ENCODE measurements around the gene MARCHF6. TPM values are rescaled to one million over a fixed set of nuclear protein-coding genes. Genes with fewer than 3 reads are reported as not detected.
"Not testable (repeated sequence)": the region's sequence is repeated elsewhere in the genome, so short reads cannot be mapped to it uniquely, and the experiment has no call there.

The MARCHF6 gene
- total RNA-seq, 1 donor from 2014 or later, result 229 TPM

GRCh38 chr5:10344461-10345106, 8.9 kb upstream of the MARCHF6 start:
- not testable (repeated sequence) for DNase-seq (ENCODE audit: low spot score in 2 of 2)
- peak; percentile 97 for FAIRE-seq

- FAIRE-seq, result no peak
- no peak for DNase-seq (ENCODE audit: low spot score in 2 of 2)
These were observed 5.2 kb upstream of the MARCHF6 start for GRCh38 chr5:10348258-10348657.

- no peak for FAIRE-seq
These were observed 2.1 kb upstream of the MARCHF6 start for GRCh38 chr5:10351199-10351905.

GRCh38 chr5:10351919-10352318, 1.6 kb upstream of the MARCHF6 start:
- DNase-seq (ENCODE audit: low spot score in 2 of 2), result no peak
- FAIRE-seq, result no peak

More at GRCh38 chr5:10351199-10351905, 2.1 kb upstream of the MARCHF6 start:
- no peak for DNase-seq (ENCODE audit: low spot score in 2 of 2)

- FAIRE-seq, result no peak
- DNase-seq (ENCODE audit: low spot score in 2 of 2), result no peak
These were observed 860 bp upstream of the MARCHF6 start for GRCh38 chr5:10352430-10353240.

- DNase-seq (ENCODE audit: low spot score in 2 of 2) (no peak), FAIRE-seq (no peak)
These were observed 765 bp downstream of the MARCHF6 start for GRCh38 chr5:10354048-10354872.

GRCh38 chr5:10355071-10355889, 1.8 kb downstream of the MARCHF6 start:
- FAIRE-seq (no peak), DNase-seq (ENCODE audit: low spot score in 2 of 2) (no peak)

- DNase-seq (ENCODE audit: low spot score in 2 of 2) (no peak), FAIRE-seq (no peak)
These were observed 5.5 kb downstream of the MARCHF6 start for GRCh38 chr5:10358999-10359398.

GRCh38 chr5:10360686-10361085, 7.2 kb downstream of the MARCHF6 start:
- DNase-seq (ENCODE audit: low spot score in 2 of 2), result no peak
- no peak for FAIRE-seq

- FAIRE-seq (no peak), DNase-seq (ENCODE audit: low spot score in 2 of 2) (no peak)
These were observed 10.2 kb downstream of the MARCHF6 start for GRCh38 chr5:10363519-10364185.

- no peak for FAIRE-seq
- DNase-seq (ENCODE audit: low spot score in 2 of 2), result no peak
These were observed 10.7 kb downstream of the MARCHF6 start for GRCh38 chr5:10364186-10364689.

GRCh38 chr5:10365782-10366181, 12.3 kb downstream of the MARCHF6 start:
- FAIRE-seq (no peak), DNase-seq (ENCODE audit: low spot score in 2 of 2) (no peak)

- DNase-seq (ENCODE audit: low spot score in 2 of 2) (no peak), FAIRE-seq (no peak)
These were observed 13.1 kb downstream of the MARCHF6 start for GRCh38 chr5:10366310-10367272.

- FAIRE-seq (no peak), DNase-seq (ENCODE audit: low spot score in 2 of 2) (no peak)
These were observed 14.1 kb downstream of the MARCHF6 start for GRCh38 chr5:10367579-10367978.

- DNase-seq (ENCODE audit: low spot score in 2 of 2) (no peak), FAIRE-seq (no peak)
These were observed 17.4 kb downstream of the MARCHF6 start for GRCh38 chr5:10370931-10371330.

GRCh38 chr5:10371369-10371768, 17.9 kb downstream of the MARCHF6 start:
- DNase-seq (ENCODE audit: low spot score in 2 of 2); FAIRE-seq: not testable (repeated sequence)
